ENCODE measurements around the gene THEM4. TPM values are rescaled to one million over a fixed set of nuclear protein-coding genes. Genes with fewer than 3 reads are reported as not detected.

Gene THEM4
- total RNA-seq, 4 donors from 2014 or later, result 9.1 to 45.2 (median 14.6) TPM

GRCh38 chr1:151916726-151917370 lies 7.5 kb upstream of the THEM4 start:
- no peaks in the 10 kb centered on the region for H3K9me3 ChIP-seq
- H3K4me1 ChIP-seq, result no peaks in the 10 kb centered on the region
- H3K4me3 ChIP-seq, result no peak overlapping the region
- no peak overlapping the region for H3K27ac ChIP-seq
- TF ChIP-seq POLR2A (IDR thresholded peaks at IDR 0.05), result no peak
- no peak for TF ChIP-seq CTCF (IDR thresholded peaks at IDR 0.05)
- no peak for DNase-seq
- no peaks in the 10 kb centered on the region for H3K36me3 ChIP-seq
- no peaks in the 10 kb centered on the region for H3K27me3 ChIP-seq

GRCh38 chr1:151915061-151915686 lies 5.9 kb upstream of the THEM4 start:
- no peak for DNase-seq
- Histone ChIP-seq H3K27me3 (no peaks in the 10 kb centered on the region), H3K4me1 (no peaks in the 10 kb centered on the region), H3K36me3 (no peaks in the 10 kb centered on the region), H3K9me3 (no peaks in the 10 kb centered on the region), H3K4me3 (no peak overlapping the region), H3K27ac (no peak overlapping the region)
- TF ChIP-seq POLR2A (IDR thresholded peaks at IDR 0.05) (no peak), CTCF (IDR thresholded peaks at IDR 0.05) (no peak)

GRCh38 chr1:151914076-151914475 lies 4.8 kb upstream of the THEM4 start:
- Histone ChIP-seq H3K27me3 (no peaks in the 10 kb centered on the region), H3K36me3 (no peaks in the 10 kb centered on the region), H3K9me3 (no peaks in the 10 kb centered on the region), H3K4me1 (no peaks in the 10 kb centered on the region), H3K4me3 (no peak overlapping the region), H3K27ac (no peak overlapping the region)
- TF ChIP-seq CTCF (IDR thresholded peaks at IDR 0.05) (no peak), POLR2A (IDR thresholded peaks at IDR 0.05) (no peak)
- no peak for DNase-seq

- H3K36me3 ChIP-seq, result no peaks in the 10 kb centered on the region
- no peak overlapping the region for H3K4me3 ChIP-seq
- H3K27me3 ChIP-seq, result no peaks in the 10 kb centered on the region
- peaks cover 0 to 7% (median 0%) of the 10 kb centered on the region in 4 donors for H3K4me1 ChIP-seq
- no peak for TF ChIP-seq POLR2A (IDR thresholded peaks at IDR 0.05)
- TF ChIP-seq CTCF (IDR thresholded peaks at IDR 0.05), result no peak
- DNase-seq, result no peak
- H3K27ac ChIP-seq, result no peak overlapping the region
- peaks cover 0 to 1% (median 0%) of the 10 kb centered on the region in 4 donors for H3K9me3 ChIP-seq
Observed at GRCh38 chr1:151912973-151913372, 3.7 kb upstream of the THEM4 start.

- H3K27me3 ChIP-seq, result no peaks in the 10 kb centered on the region
- H3K4me3 ChIP-seq, result peak overlapping the region in 1 of 4 donors; percentile 78
- DNase-seq, result no peak
- no peaks in the 10 kb centered on the region for H3K36me3 ChIP-seq
- H3K9me3 ChIP-seq, result peaks cover 0 to 9% (median 1%) of the 10 kb centered on the region in 4 donors
- peaks cover 0 to 22% (median 0%) of the 10 kb centered on the region in 4 donors for H3K4me1 ChIP-seq
- no peak overlapping the region for H3K27ac ChIP-seq
- no peak for TF ChIP-seq POLR2A (IDR thresholded peaks at IDR 0.05)
- no peak for TF ChIP-seq CTCF (IDR thresholded peaks at IDR 0.05)
Observed at GRCh38 chr1:151908228-151908691, 1.1 kb downstream of the THEM4 start.

Measured in Peyer's patch (tissue), 4 donors.